OCI-LY1 (cell line): Measurements from ENCODE around the gene IGF2BP2.
"Not testable (repeated sequence)": the region's sequence is repeated elsewhere in the genome, so short reads cannot be mapped to it uniquely, and the experiment has no call there.

Experiments used
- H2AFZ ChIP-seq: fragments of 200-600 bp; sonication (generic), shearing (Covaris generic); 2 replicates; pipeline ENCODE4 v1.6.0; 2014; ENCODE audit warnings: antibody characterized with exemption, mild to moderate bottlenecking, low read length
- H3F3A ChIP-seq: fragments of 200-600 bp; sonication (generic), shearing (Covaris generic); 2 replicates; pipeline ENCODE4 v1.6.0; 2014; ENCODE audit warnings: mild to moderate bottlenecking, antibody characterized with exemption, low read length, moderate library complexity; ENCODE audit not compliant: insufficient read depth
- H3K27ac ChIP-seq: fragments of 200-600 bp; sonication (generic); 2 replicates; pipeline ENCODE4 v1.5.1; 2014; ENCODE audit warnings: low read length, mixed run types, mild to moderate bottlenecking, low read depth; ENCODE audit not compliant: poor library complexity, severe bottlenecking
- H3K27me3 ChIP-seq: fragments of 200-600 bp; sonication (generic); 2 replicates; pipeline ENCODE4 v1.6.0; 2014; ENCODE audit warnings: antibody characterized with exemption, mild to moderate bottlenecking, low read length, moderate library complexity; ENCODE audit not compliant: insufficient read depth
- H3K36me3 ChIP-seq: fragments of 200-600 bp; sonication (generic); 2 replicates; pipeline ENCODE4 v1.6.1; 2014; ENCODE audit warnings: mild to moderate bottlenecking, antibody characterized with exemption, low read length, moderate library complexity, mixed read lengths; ENCODE audit not compliant: insufficient read depth
- H3K4me1 ChIP-seq: fragments of 200-600 bp; sonication (generic); 2 replicates; pipeline ENCODE4 v1.5.1; 2014; ENCODE audit warnings: mild to moderate bottlenecking, low read length, moderate library complexity; ENCODE audit not compliant: insufficient read depth, severe bottlenecking
- H3K4me2 ChIP-seq: fragments of 200-600 bp; sonication (generic), shearing (Covaris generic); 2 replicates; pipeline ENCODE4 v1.6.1; 2014; ENCODE audit warnings: low read length
- H3K4me3 ChIP-seq: fragments of 200-600 bp; sonication (generic); 2 replicates; pipeline ENCODE4 v1.5.1; 2014; ENCODE audit warnings: low read length, low read depth, mild to moderate bottlenecking, mixed read lengths; ENCODE audit not compliant: poor library complexity, severe bottlenecking
- H3K79me2 ChIP-seq: fragments of 200-600 bp; shearing (Covaris generic); 2 replicates; pipeline ENCODE4 v1.6.1; 2016; ENCODE audit warnings: mixed run types, low read length, mixed read lengths; ENCODE audit not compliant: insufficient read depth
- H3K9ac ChIP-seq: fragments of 200-600 bp; sonication (generic), shearing (Covaris generic); 2 replicates; pipeline ENCODE4 v1.6.1; 2014; ENCODE audit warnings: mild to moderate bottlenecking, low read length, mixed read lengths
- H3K9me2 ChIP-seq: fragments of 200-600 bp; sonication (generic), shearing (Covaris generic); 2 replicates; pipeline ENCODE4 v1.6.1; 2014; ENCODE audit warnings: low read depth, mild to moderate bottlenecking, low read length, mixed read lengths
- H3K9me3 ChIP-seq: fragments of 200-600 bp; shearing (Covaris generic); 2 replicates; pipeline ENCODE4 v1.6.1; 2014; ENCODE audit warnings: low read length, mixed read lengths
- H4K20me1 ChIP-seq: fragments of 200-600 bp; sonication (generic), shearing (Covaris generic); 2 replicates; pipeline ENCODE4 v1.6.0; 2016; ENCODE audit warnings: mild to moderate bottlenecking, low read length; ENCODE audit not compliant: insufficient read depth
- CTCF ChIP-seq: fragments of 200-600 bp; sonication (generic), shearing (Covaris generic); IDR thresholded peaks from 2 replicates; pipeline ENCODE4 v1.5.1; 2017; ENCODE audit warnings: mild to moderate bottlenecking, antibody characterized with exemption, low read length, moderate library complexity, mixed read lengths
- EZH2 ChIP-seq: fragments of 200-600 bp; sonication (generic), shearing (Covaris generic); IDR thresholded peaks from 2 replicates; pipeline ENCODE4 v1.8.0; 2017; ENCODE audit warnings: borderline replicate concordance, mixed run types, mild to moderate bottlenecking, antibody characterized with exemption, low read length, moderate library complexity, mixed read lengths

Gene IGF2BP2

GRCh38 chr3:185807445-185808068 lies 17.3 kb downstream of the IGF2BP2 start:
- H3K9me3 ChIP-seq: no peaks in the 10 kb centered on the region
- no peaks in the 10 kb centered on the region for H3F3A ChIP-seq
- H3K79me2 ChIP-seq: no peaks in the 10 kb centered on the region
- no peaks in the 10 kb centered on the region for H4K20me1 ChIP-seq
- TF ChIP-seq EZH2: no peak
- TF ChIP-seq CTCF: no peak
- no peak overlapping the region for H3K27ac ChIP-seq
- H2AFZ ChIP-seq: no peak overlapping the region
- H3K4me2 ChIP-seq: no peak overlapping the region
- H3K27me3 ChIP-seq: no peaks in the 10 kb centered on the region
- H3K9me2 ChIP-seq: no peaks in the 10 kb centered on the region
- H3K4me3 ChIP-seq: no peak overlapping the region
- H3K9ac ChIP-seq: no peak overlapping the region
- no peaks in the 10 kb centered on the region for H3K36me3 ChIP-seq
- H3K4me1 ChIP-seq: no peaks in the 10 kb centered on the region

GRCh38 chr3:185798831-185799110 lies 26.1 kb downstream of the IGF2BP2 start:
- not testable (repeated sequence) for H3K4me2 ChIP-seq, H3K9me3 ChIP-seq, H3K27ac ChIP-seq, H3K27me3 ChIP-seq, H3K4me1 ChIP-seq, H4K20me1 ChIP-seq, H2AFZ ChIP-seq, H3F3A ChIP-seq, H3K9ac ChIP-seq, H3K9me2 ChIP-seq, H3K79me2 ChIP-seq, H3K4me3 ChIP-seq, H3K36me3 ChIP-seq

- Histone ChIP-seq H3K9me2 (no peaks in the 10 kb centered on the region), H3K79me2 (no peaks in the 10 kb centered on the region), H4K20me1 (no peaks in the 10 kb centered on the region), H2AFZ (no peak overlapping the region), H3K27me3 (no peaks in the 10 kb centered on the region), H3K36me3 (no peaks in the 10 kb centered on the region), H3K4me3 (no peak overlapping the region), H3K9ac (no peak overlapping the region), H3K4me1 (no peaks in the 10 kb centered on the region), H3K9me3 (no peaks in the 10 kb centered on the region), H3K27ac (no peak overlapping the region), H3F3A (no peaks in the 10 kb centered on the region), H3K4me2 (no peak overlapping the region)
- TF ChIP-seq EZH2: no peak
- no peak for TF ChIP-seq CTCF
Observed at GRCh38 chr3:185797993-185798830, 26.6 kb downstream of the IGF2BP2 start.
